ENCODE data around the gene TCF23. TPM values are rescaled to one million over a fixed set of nuclear protein-coding genes. Genes with fewer than 3 reads are reported as not detected.

Gene TCF23
- total and polyA plus RNA-seq, 9 donors = 8.4 to 72.2 (median 41.7) TPM

DNA sequence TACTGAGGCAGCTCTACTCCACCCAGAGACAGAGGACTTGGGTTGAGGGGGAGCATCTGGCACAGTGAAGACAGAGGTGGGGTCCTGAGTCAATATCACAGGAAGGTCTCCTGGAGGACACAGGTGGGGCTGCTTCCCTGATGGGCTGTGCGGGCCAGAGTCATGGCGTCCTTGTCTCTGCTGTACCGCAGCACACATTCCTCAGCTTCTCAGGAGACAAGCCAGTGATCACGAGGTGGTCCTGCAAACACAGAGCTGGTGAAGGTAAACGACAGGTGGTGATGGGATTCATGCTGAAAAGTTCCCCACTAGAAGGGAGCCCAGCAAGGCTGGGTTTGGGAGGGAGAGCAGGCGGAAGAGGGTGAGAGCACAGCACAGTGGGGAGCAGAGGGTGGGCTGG lies 9.7 kb downstream of the TCF23 start:
- intact Hi-C loops (cut with DNase I) = no loop called here
- H3K27ac ChIP-seq = no peak overlapping the region
- TF ChIP-seq, protein P1, sequence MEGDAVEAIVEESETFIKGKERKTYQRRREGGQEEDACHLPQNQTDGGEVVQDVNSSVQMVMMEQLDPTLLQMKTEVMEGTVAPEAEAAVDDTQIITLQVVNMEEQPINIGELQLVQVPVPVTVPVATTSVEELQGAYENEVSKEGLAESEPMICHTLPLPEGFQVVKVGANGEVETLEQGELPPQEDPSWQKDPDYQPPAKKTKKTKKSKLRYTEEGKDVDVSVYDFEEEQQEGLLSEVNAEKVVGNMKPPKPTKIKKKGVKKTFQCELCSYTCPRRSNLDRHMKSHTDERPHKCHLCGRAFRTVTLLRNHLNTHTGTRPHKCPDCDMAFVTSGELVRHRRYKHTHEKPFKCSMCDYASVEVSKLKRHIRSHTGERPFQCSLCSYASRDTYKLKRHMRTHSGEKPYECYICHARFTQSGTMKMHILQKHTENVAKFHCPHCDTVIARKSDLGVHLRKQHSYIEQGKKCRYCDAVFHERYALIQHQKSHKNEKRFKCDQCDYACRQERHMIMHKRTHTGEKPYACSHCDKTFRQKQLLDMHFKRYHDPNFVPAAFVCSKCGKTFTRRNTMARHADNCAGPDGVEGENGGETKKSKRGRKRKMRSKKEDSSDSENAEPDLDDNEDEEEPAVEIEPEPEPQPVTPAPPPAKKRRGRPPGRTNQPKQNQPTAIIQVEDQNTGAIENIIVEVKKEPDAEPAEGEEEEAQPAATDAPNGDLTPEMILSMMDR (IDR thresholded peaks at IDR 0.05) = no peak
- TF ChIP-seq EP300 (IDR thresholded peaks at IDR 0.05) = no peak
- TF ChIP-seq POLR2A (IDR thresholded peaks at IDR 0.05) = no peak
- no peaks in the 10 kb centered on the region for H3K36me3 ChIP-seq
- H3K27me3 ChIP-seq = no peaks in the 10 kb centered on the region
- 69 to 81% (median 71%) methylated on average over 6 of the region's 6 CpGs for WGBS, 3 donors
- no peaks in the 10 kb centered on the region for H3K9me3 ChIP-seq
- DNase-seq = no peak
- H3K4me1 ChIP-seq (ENCODE audit: insufficient read depth) = peaks cover 20% of the 10 kb centered on the region
- H3K4me3 ChIP-seq = no peak overlapping the region

DNA sequence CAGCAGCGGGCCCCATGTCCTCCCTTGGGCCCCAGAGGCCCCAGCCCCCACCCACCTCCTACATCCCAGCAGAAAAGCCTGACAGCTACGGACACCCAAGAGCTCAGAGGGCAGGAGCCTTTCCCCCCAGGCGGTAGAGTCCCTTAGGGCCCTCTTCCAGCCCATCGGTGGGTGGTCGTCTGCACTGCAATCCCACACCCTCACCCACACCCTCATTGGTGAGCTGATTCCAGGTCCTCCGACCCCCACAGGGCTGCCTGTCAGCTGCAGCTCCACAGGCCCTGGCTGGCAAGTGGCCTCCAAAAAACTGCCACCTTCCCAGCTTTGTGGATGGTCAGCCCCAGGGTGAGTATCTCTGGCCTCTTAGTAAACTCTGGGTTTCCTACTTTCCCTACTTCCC lies 10.5 kb downstream of the TCF23 start:
- TF ChIP-seq POLR2A (IDR thresholded peaks at IDR 0.05) (no peak), EP300 (IDR thresholded peaks at IDR 0.05) (no peak)
- TF ChIP-seq, protein P1 (IDR thresholded peaks at IDR 0.05) = no peak
- WGBS, 3 donors = 61 to 91% (median 67%) methylated on average over 5 to 6 of the region's 6 CpGs
- Histone ChIP-seq H3K4me3 (no peak overlapping the region), H3K27ac (no peak overlapping the region), H3K4me1 (ENCODE audit: insufficient read depth) (peaks cover 16% of the 10 kb centered on the region), H3K27me3 (no peaks in the 10 kb centered on the region), H3K36me3 (no peaks in the 10 kb centered on the region), H3K9me3 (no peaks in the 10 kb centered on the region)
- no peak for DNase-seq
- intact Hi-C loops (cut with DNase I) = no loop called here

DNA sequence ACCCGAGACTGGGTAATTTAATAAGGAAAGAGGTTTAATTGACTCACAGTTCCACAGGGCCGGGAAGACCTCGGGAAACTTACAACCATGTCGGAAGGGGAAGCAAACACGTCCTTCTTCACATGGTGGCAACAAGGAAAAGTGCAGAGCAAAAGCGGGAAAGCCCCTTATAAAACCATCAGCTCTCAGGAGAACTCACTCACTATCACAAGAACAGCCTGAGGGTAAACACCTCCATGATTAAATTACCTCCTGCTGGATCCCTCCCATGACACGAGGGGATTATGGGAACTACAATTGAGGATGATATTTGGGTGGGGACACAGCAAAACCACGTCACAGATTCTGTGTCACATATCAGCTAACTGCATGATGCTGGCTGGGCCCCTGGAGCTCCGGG lies 11.4 kb downstream of the TCF23 start:
- no peaks in the 10 kb centered on the region for H3K36me3 ChIP-seq
- intact Hi-C loops (cut with DNase I) = no loop called here
- H3K4me3 ChIP-seq = no peak overlapping the region
- no peak overlapping the region for H3K27ac ChIP-seq
- WGBS, 3 donors = 90 to 94% (median 92%) methylated on average over 9 of the region's 9 CpGs
- peaks cover 12% of the 10 kb centered on the region for H3K4me1 ChIP-seq (ENCODE audit: insufficient read depth)
- H3K27me3 ChIP-seq = no peaks in the 10 kb centered on the region
- TF ChIP-seq POLR2A (IDR thresholded peaks at IDR 0.05) (no peak), EP300 (IDR thresholded peaks at IDR 0.05) (no peak)
- TF ChIP-seq, protein P1 (IDR thresholded peaks at IDR 0.05) = no peak
- H3K9me3 ChIP-seq = no peaks in the 10 kb centered on the region
- no peak for DNase-seq

DNA sequence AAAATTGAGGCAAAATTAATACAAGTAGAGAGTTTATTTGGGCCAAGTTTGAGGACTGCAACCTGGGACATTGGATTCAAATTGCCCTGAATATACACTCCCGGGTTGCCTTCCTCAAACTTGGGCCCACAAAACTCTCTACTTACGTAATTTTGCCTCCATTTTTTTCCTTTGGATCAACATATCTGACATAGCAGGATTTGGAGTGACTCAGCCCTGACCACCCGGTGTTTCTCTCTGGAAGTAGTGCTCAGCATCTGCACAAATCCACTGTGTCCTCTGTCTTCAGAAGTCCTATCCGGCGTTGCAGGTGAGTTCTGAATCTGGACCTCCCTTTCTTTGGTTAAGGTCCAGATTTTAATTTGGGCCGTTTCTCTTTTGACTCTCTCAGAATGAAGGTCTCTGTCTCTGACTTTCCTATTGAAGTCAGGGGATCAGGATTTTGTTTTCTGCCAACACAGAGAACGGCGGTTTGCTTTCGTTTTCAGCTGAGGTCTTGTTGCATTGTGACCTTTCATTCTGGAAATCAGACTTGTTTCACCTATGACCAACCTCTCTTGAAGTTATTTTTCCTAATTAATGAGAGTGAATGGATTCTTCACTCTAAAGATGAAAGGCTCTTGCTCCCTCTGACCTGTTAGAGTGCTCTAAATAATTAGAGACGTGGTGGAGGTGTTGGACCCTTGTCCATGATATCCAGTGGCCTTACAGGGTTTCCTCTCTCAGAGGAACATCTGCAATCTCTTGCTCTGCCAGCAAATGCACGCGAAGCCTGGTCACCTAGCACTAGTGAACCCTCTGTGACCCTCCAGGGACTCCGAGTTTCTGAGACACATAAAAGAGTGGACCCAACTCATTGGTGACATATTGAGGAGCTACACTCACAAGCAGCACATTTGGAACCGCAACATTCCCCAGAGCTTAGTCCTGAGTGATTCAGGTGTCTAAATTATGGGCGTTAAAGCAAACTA lies 13.6 kb downstream of the TCF23 start:
- Histone ChIP-seq H3K4me1 (ENCODE audit: insufficient read depth) (peaks cover 6% of the 10 kb centered on the region), H3K27me3 (no peaks in the 10 kb centered on the region), H3K9me3 (no peaks in the 10 kb centered on the region), H3K36me3 (no peaks in the 10 kb centered on the region), H3K4me3 (no peak overlapping the region), H3K27ac (no peak overlapping the region)
- WGBS, 3 donors = 57 to 71% (median 63%) methylated on average over 15 of the region's 15 CpGs
- no peak for DNase-seq
- intact Hi-C loops (cut with DNase I) = no loop called here
- TF ChIP-seq, protein P1 (IDR thresholded peaks at IDR 0.05) = no peak
- TF ChIP-seq POLR2A (IDR thresholded peaks at IDR 0.05) = no peak
- TF ChIP-seq EP300 (IDR thresholded peaks at IDR 0.05) = no peak
